Liver (tissue), 9 donors: ENCODE measurements around the gene TAPT1. TPM values are rescaled to one million over a fixed set of nuclear protein-coding genes. Genes with fewer than 3 reads are reported as not detected.

Experiments
- DNase-seq: peaks from one replicate; pipeline ENCODE4 v3.0.0-alpha.2; 2017; ENCODE audit warnings: low spot score
- H3K27ac ChIP-seq, 2 donors: one replicate each; pipeline ENCODE4 v1.7.0; 2013; ENCODE audit warnings: inconsistent platforms in 2 of 2, low read length in 2 of 2, control low read depth in 1 of 2, low read depth in 1 of 2, mild to moderate bottlenecking in 1 of 2
- H3K27me3 ChIP-seq, 4 donors: one replicate each; pipeline versions ENCODE4 v1.6.1 to v1.7.0; 2013; ENCODE audit warnings: low read length in 3 of 4, inconsistent platforms in 1 of 4, mild to moderate bottlenecking in 1 of 4, moderate library complexity in 1 of 4; ENCODE audit not compliant: control insufficient read depth in 4 of 4, insufficient read depth in 4 of 4
- H3K36me3 ChIP-seq, 4 donors: one replicate each; pipeline versions ENCODE4 v1.6.1 to v1.7.0; 2013; ENCODE audit warnings: low read length in 3 of 4, mild to moderate bottlenecking in 3 of 4, low read depth in 1 of 4, moderate library complexity in 1 of 4; ENCODE audit not compliant: control insufficient read depth in 4 of 4, insufficient read depth in 3 of 4
- H3K4me1 ChIP-seq, 4 donors: one replicate each; pipeline versions ENCODE4 v1.6.1 to v1.7.0; 2013; ENCODE audit warnings: low read length in 3 of 4, mild to moderate bottlenecking in 3 of 4, moderate library complexity in 1 of 4; ENCODE audit not compliant: control insufficient read depth in 4 of 4, insufficient read depth in 4 of 4
- H3K4me3 ChIP-seq, 3 donors: one replicate each; pipeline versions ENCODE4 v1.6.1 to v1.7.0; 2013; ENCODE audit warnings: low read length in 3 of 3, control low read depth in 1 of 3, low read depth in 1 of 3, mild to moderate bottlenecking in 1 of 3
- H3K9ac ChIP-seq, 2 donors: one replicate each; pipeline ENCODE4 v1.7.0; 2013; ENCODE audit warnings: low read length in 2 of 2, mild to moderate bottlenecking in 2 of 2, moderate library complexity in 2 of 2, control low read depth in 1 of 2, low read depth in 1 of 2
- H3K9me3 ChIP-seq, 4 donors: one replicate each; pipeline versions ENCODE4 v1.6.1 to v1.7.0; 2013; ENCODE audit warnings: low read length in 3 of 4; ENCODE audit not compliant: control insufficient read depth in 4 of 4
- EGR1 ChIP-seq, 2 donors: IDR thresholded peaks; 2 replicates each; pipeline ENCODE4 v1.6.1; 2016 to 2018; ENCODE audit warnings: antibody characterized with exemption in 2 of 2, low read depth in 2 of 2
- FOXA1 ChIP-seq: IDR thresholded peaks from 2 replicates; pipeline ENCODE4 v1.6.1; 2016; ENCODE audit warnings: antibody characterized with exemption
- FOXA2 ChIP-seq: IDR thresholded peaks from 2 replicates; pipeline ENCODE4 v1.6.1; 2016; ENCODE audit warnings: antibody characterized with exemption
- GABPA ChIP-seq, 2 donors: IDR thresholded peaks in 1 of 2; conservative IDR thresholded peaks in 1 of 2; 2 replicates each; pipeline ENCODE4 v1.6.1; 2016; ENCODE audit warnings: antibody characterized with exemption in 2 of 2, mild to moderate bottlenecking in 1 of 2, moderate library complexity in 1 of 2
- HNF4A ChIP-seq, 2 donors: conservative IDR thresholded peaks; 2 replicates each; pipeline ENCODE4 v1.6.1; 2016; ENCODE audit warnings: antibody characterized with exemption in 2 of 2, mild to moderate bottlenecking in 2 of 2
- HNF4G ChIP-seq: IDR thresholded peaks from 2 replicates; pipeline ENCODE4 v1.6.1; 2016; ENCODE audit warnings: antibody characterized with exemption
- JUND ChIP-seq, 2 donors: IDR thresholded peaks; 2 replicates each; pipeline ENCODE4 v1.6.1; 2016; ENCODE audit warnings: antibody characterized with exemption in 2 of 2
- MAX ChIP-seq: IDR thresholded peaks from 2 replicates; pipeline ENCODE4 v1.6.1; 2016; ENCODE audit warnings: antibody characterized with exemption
- NR2F2 ChIP-seq: IDR thresholded peaks from 2 replicates; pipeline ENCODE4 v1.6.1; 2016; ENCODE audit warnings: antibody characterized with exemption
- RAD21 ChIP-seq, 2 donors: IDR thresholded peaks; 2 replicates each; pipeline ENCODE4 v1.6.1; 2016; ENCODE audit warnings: antibody characterized with exemption in 2 of 2, mild to moderate bottlenecking in 2 of 2
- REST ChIP-seq: IDR thresholded peaks from 2 replicates; pipeline ENCODE4 v1.6.1; 2016; ENCODE audit warnings: antibody characterized with exemption, mild to moderate bottlenecking
- RXRA ChIP-seq, 2 donors: IDR thresholded peaks; 2 replicates each; pipeline ENCODE4 v1.6.1; 2017 to 2018; ENCODE audit warnings: antibody characterized with exemption in 2 of 2, mild to moderate bottlenecking in 1 of 2
- SP1 ChIP-seq: IDR thresholded peaks from 2 replicates; pipeline ENCODE4 v1.6.1; 2018; ENCODE audit warnings: antibody characterized with exemption, mild to moderate bottlenecking
- TAF1 ChIP-seq: conservative IDR thresholded peaks from 2 replicates; pipeline ENCODE4 v1.6.1; 2016; ENCODE audit warnings: antibody characterized with exemption, mild to moderate bottlenecking
- YY1 ChIP-seq: IDR thresholded peaks from 2 replicates; pipeline ENCODE4 v1.6.1; 2016; ENCODE audit warnings: antibody characterized with exemption, mild to moderate bottlenecking
- WGBS: extraction: QIAGEN DNeasy Blood & Tissue Kit; methylation state at CpG from one replicate; pipeline ENCODE4 v1.1.7; 2013; 5-methylcytosine and 5-hydroxymethylcytosine counted together
- polyA plus RNA-seq, 2 donors: library from polyadenylated mRNA; stranded (reverse) in 1 of 2; unstranded in 1 of 2; fragments of 200-250 nt in 1 of 2; fragments of >200 nt in 1 of 2; fragmentation: Nextera tagmentation in 1 of 2; extraction: Ambion mirVana in 1 of 2; gene quantifications; one replicate each; pipeline versions ENCODE4 v1.2.1 to v1.2.3, GENCODE V29; 2013 to 2015
- total RNA-seq, 2 donors: library from RNA; depleted of rRNA; stranded (reverse); fragments of >200 nt; gene quantifications; one replicate each; pipeline ENCODE4 v1.2.3, GENCODE V29; 2014
- TF ChIP-seq, protein P1 (sequence below): IDR thresholded peaks from 2 replicates; pipeline ENCODE4 v1.6.1; 2016; ENCODE audit warnings: antibody characterized with exemption
- TF ChIP-seq, protein P2 (sequence below): fragments of 150-350 bp; IDR thresholded peaks from 2 replicates; pipeline ENCODE4 v1.5.1; 2017; ENCODE audit warnings: improper control_type of control experiment, low read depth, low read length; ENCODE audit not compliant: missing input control
- TF ChIP-seq, protein P3 (sequence below): IDR thresholded peaks from 2 replicates; pipeline ENCODE4 v1.6.1; 2016; ENCODE audit warnings: antibody characterized with exemption
- donor health status: healthy.
- donor health status: healthy.
- donor health status: healthy.
- donor health status: healthy.
- donor health status: healthy.

TAPT1 gene
- total and polyA plus RNA-seq, 4 donors: 12.2 to 53.7 (median 22.1) TPM

GRCh38 chr4:16268290-16268689 is 42.0 kb upstream of the TAPT1 start:
- H3K4me1 ChIP-seq: no peaks in the 10 kb centered on the region
- H3K27me3 ChIP-seq: no peaks in the 10 kb centered on the region
- H3K9ac ChIP-seq: no peak overlapping the region
- no peak for TF ChIP-seq FOXA2
- no peak for TF ChIP-seq JUND (IDR thresholded peaks at IDR 0.05)
- no peak for TF ChIP-seq REST
- no peak for TF ChIP-seq FOXA1
- TF ChIP-seq, protein P1, sequence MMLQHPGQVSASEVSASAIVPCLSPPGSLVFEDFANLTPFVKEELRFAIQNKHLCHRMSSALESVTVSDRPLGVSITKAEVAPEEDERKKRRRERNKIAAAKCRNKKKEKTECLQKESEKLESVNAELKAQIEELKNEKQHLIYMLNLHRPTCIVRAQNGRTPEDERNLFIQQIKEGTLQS: no peak
- no peak for TF ChIP-seq GABPA (IDR thresholded peaks at IDR 0.05 in 1 of 2, conservative IDR thresholded peaks at IDR 0.05 in 1 of 2)
- TF ChIP-seq HNF4A (conservative IDR thresholded peaks at IDR 0.05): no peak
- no peak for TF ChIP-seq RXRA (IDR thresholded peaks at IDR 0.05)
- no peak for TF ChIP-seq EGR1 (IDR thresholded peaks at IDR 0.05; ENCODE audit: low read depth in 2 of 2)
- TF ChIP-seq RAD21 (IDR thresholded peaks at IDR 0.05): no peak
- no peak for TF ChIP-seq NR2F2
- TF ChIP-seq TAF1: no peak
- TF ChIP-seq HNF4G: no peak
- TF ChIP-seq MAX: no peak
- TF ChIP-seq, protein P2, sequence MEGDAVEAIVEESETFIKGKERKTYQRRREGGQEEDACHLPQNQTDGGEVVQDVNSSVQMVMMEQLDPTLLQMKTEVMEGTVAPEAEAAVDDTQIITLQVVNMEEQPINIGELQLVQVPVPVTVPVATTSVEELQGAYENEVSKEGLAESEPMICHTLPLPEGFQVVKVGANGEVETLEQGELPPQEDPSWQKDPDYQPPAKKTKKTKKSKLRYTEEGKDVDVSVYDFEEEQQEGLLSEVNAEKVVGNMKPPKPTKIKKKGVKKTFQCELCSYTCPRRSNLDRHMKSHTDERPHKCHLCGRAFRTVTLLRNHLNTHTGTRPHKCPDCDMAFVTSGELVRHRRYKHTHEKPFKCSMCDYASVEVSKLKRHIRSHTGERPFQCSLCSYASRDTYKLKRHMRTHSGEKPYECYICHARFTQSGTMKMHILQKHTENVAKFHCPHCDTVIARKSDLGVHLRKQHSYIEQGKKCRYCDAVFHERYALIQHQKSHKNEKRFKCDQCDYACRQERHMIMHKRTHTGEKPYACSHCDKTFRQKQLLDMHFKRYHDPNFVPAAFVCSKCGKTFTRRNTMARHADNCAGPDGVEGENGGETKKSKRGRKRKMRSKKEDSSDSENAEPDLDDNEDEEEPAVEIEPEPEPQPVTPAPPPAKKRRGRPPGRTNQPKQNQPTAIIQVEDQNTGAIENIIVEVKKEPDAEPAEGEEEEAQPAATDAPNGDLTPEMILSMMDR: no peak
- TF ChIP-seq YY1: no peak
- no peak for TF ChIP-seq SP1
- TF ChIP-seq, protein P3, sequence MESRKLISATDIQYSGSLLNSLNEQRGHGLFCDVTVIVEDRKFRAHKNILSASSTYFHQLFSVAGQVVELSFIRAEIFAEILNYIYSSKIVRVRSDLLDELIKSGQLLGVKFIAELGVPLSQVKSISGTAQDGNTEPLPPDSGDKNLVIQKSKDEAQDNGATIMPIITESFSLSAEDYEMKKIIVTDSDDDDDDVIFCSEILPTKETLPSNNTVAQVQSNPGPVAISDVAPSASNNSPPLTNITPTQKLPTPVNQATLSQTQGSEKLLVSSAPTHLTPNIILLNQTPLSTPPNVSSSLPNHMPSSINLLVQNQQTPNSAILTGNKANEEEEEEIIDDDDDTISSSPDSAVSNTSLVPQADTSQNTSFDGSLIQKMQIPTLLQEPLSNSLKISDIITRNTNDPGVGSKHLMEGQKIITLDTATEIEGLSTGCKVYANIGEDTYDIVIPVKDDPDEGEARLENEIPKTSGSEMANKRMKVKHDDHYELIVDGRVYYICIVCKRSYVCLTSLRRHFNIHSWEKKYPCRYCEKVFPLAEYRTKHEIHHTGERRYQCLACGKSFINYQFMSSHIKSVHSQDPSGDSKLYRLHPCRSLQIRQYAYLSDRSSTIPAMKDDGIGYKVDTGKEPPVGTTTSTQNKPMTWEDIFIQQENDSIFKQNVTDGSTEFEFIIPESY: no peak
- no peak overlapping the region for H3K27ac ChIP-seq
- WGBS: 82% methylated on average over 3 of the region's 3 CpGs
- DNase-seq: no peak
- no peaks in the 10 kb centered on the region for H3K9me3 ChIP-seq
- no peak overlapping the region for H3K4me3 ChIP-seq
- no peaks in the 10 kb centered on the region for H3K36me3 ChIP-seq
